Measurements from ENCODE around the gene MEIKIN.

DNA sequence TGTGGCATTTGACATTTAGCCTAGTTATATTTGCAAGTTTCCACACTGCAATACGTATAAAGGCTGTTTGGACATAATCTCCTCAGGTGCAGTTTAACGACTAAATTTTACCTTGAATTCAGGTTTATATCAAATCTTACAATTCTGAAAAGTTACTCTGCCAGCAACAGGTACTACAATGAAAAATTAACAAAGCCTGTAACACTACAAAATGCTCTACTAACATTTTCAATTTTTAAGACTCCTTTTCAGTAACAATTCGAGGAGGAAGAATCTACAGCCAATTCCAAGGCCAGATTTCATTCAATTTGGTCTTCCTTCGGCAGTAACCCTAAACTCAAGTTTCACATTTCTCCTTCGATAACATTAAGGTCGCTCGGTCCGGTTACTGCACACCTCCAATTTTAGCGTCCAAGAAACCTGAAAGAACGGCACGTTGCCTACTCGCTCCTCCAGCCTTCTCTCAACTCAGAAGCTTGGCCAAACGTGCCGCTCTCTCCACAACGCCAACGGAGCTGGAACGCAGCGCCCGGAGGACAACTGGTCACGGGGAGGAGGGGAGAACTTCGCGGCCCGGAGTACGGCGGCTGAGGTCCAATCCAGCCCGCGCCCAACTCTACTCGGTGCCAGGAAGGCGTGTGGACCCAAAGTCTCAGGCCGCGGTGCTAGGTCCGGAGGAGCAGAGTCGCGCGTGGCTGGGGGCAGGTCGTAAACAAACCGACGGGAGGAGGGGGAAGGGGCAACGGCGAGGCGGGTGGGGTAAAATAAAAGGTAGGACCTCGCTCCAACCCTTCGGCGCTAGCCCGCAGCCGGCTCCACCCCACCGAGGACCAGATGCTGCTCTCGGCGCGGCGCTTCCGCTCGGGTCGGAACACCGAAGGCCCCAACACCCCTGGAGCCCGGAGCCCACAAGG is 149.3 kb downstream of the MEIKIN start:
- no peak for TF ChIP-seq CTCF (conservative IDR thresholded peaks at IDR 0.05)
- no peak for TF ChIP-seq EZH2 (IDR thresholded peaks at IDR 0.05; ENCODE audit: low read depth)

Data from PC-9 (cell line).